SJCRH30 (cell line): ENCODE data around the gene TERB2. TPM values are rescaled to one million over a fixed set of nuclear protein-coding genes. Genes with fewer than 3 reads are reported as not detected.
A peak's percentile ranks its signal among the peaks of the same experiment; 100 is the strongest.
"Not testable (repeated sequence)": the region's sequence is repeated elsewhere in the genome, so short reads cannot be mapped to it uniquely, and the experiment has no call there.

ENCODE experiments used
- DNase-seq, 2 experiments: peaks; one replicate each; pipeline ENCODE4 v3.0.0-alpha.2; 2015 to 2020
- H3K27ac ChIP-seq: fragments of 250-450 bp; sonication (Bioruptor Pico); 2 replicates; pipeline ENCODE4 v1.5.1; 2020; ENCODE audit warnings: mild to moderate bottlenecking, moderate library complexity
- H3K27me3 ChIP-seq: fragments of 250-450 bp; sonication (Bioruptor Pico); 2 replicates; pipeline ENCODE4 v1.5.1; 2020; ENCODE audit warnings: mild to moderate bottlenecking, moderate library complexity
- H3K36me3 ChIP-seq: fragments of 250-450 bp; sonication (Bioruptor Pico); 2 replicates; pipeline ENCODE4 v1.5.1; 2020; ENCODE audit warnings: mild to moderate bottlenecking, moderate library complexity
- H3K4me1 ChIP-seq: fragments of 250-450 bp; sonication (Bioruptor Pico); 2 replicates; pipeline ENCODE4 v1.5.1; 2020; ENCODE audit warnings: mild to moderate bottlenecking, moderate library complexity
- H3K4me3 ChIP-seq: fragments of 250-450 bp; sonication (Bioruptor Pico); 2 replicates; pipeline ENCODE4 v1.5.1; 2020; ENCODE audit warnings: mild to moderate bottlenecking, moderate library complexity
- H3K9me3 ChIP-seq: fragments of 250-450 bp; sonication (Bioruptor Pico); replicated peaks from 2 replicates; pipeline ENCODE4 v1.5.1; 2020; ENCODE audit warnings: mild to moderate bottlenecking, moderate library complexity
- total RNA-seq: library from RNA; depleted of rRNA; stranded (reverse); fragments of >200 nt; shearing (Covaris generic); gene quantifications from 2 replicates; pipeline ENCODE4 v1.2.3, GENCODE V29; 2014; rRNA removed

The TERB2 gene
- total RNA-seq, 1 experiment from 2014 or later, result not detected

DNA sequence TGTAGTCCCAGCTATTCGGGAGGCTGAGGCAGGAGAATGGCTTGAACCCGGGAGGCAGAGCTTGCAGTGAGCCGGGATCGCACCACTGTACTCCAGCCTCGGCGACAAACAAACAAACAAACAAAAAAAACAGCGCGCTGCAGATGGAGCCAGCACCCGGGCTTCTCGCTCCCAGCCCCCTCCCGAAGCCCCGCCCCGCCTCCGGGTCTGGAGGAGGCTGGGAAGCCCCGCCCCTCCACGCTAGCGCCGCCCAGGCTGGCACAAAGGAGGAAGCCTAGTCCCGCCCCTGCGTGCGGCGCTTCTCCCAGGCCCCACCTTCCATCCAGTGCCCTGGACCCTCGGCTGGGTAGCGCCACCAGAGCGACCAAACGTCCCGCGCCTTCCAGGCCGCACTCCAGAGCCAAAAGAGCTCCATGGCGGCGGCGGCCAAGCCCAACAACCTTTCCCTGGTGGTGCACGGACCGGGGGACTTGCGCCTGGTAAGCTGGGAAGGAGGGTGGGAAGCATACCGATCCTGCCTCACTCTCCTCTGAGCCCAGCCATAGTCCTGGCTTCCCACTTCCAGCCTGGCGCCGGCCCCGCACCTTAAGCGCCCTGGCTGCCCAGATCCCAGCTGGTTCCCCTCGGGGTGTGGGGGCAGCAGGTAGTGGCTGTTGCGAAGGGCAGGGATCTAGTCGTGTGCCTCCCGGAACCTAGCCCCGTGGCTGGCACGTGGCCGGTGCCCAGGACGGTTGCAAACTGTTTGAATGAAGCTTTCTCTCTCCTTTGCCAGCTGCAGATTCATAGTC lies 66.6 kb downstream of the TERB2 start, which contains the start of gene SORD:
TSS of gene SORD (plus strand) at position 325 of the 788 bp plus-strand sequence. CDS start at position 414, 89 bp downstream.
- Histone ChIP-seq H3K9me3 (no peaks in the 10 kb centered on the region), H3K4me1 (peaks cover 6% of the 10 kb centered on the region; the same call in 1 of the 2 replicates), H3K27me3 (no peaks in the 10 kb centered on the region), H3K27ac (peak within 1 kb of the TSS; percentile 61), H3K36me3 (0 out of 2 replicates have a peak, but pooled peaks cover 3% of the 10 kb centered on the region), H3K4me3 (peak within 1 kb of the TSS; percentile 81)
- DNase-seq, result peak; percentile 96

GRCh38 chr15:45023659-45024225 lies 67.3 kb downstream of the TERB2 start:
- Histone ChIP-seq H3K4me3 (peak overlapping the region; percentile 81), H3K27me3 (no peaks in the 10 kb centered on the region), H3K4me1 (peaks cover 6% of the 10 kb centered on the region; the same call in 1 of the 2 replicates), H3K9me3 (no peaks in the 10 kb centered on the region), H3K27ac (peak overlapping the region; percentile 61), H3K36me3 (0 out of 2 replicates have a peak, but pooled peaks cover 7% of the 10 kb centered on the region)
- peak in 1 of 2 experiments; percentile 37 for DNase-seq

GRCh38 chr15:45024649-45025048 lies 68.2 kb downstream of the TERB2 start:
- not testable (repeated sequence) for H3K27ac ChIP-seq, H3K4me3 ChIP-seq, DNase-seq, H3K27me3 ChIP-seq, H3K4me1 ChIP-seq, H3K9me3 ChIP-seq
- H3K36me3 ChIP-seq, result peaks cover 10% of the 10 kb centered on the region; the same call in 1 of the 2 replicates

DNA sequence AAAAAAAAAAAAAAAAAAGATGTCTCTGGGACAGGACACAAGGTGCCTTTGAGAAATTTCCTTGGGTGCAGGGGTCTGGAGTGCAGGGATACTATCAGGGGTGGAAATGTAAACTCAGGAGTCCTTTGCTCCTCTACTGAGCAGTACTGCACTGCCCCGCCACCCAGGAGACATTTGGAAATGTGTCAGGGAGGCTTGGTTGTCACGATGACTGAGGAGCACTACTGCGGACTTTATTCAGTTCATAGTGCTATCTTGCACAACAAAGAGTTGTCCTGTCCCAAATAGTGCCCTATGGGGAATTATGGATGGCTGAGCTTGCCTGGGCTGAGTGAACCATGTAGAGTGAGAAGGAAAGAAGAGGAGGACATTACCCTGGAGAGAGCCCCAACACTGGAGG lies 69.1 kb downstream of the TERB2 start:
- H3K4me3 ChIP-seq, H3K27ac ChIP-seq, H3K4me1 ChIP-seq, DNase-seq, H3K27me3 ChIP-seq, H3K9me3 ChIP-seq: not testable (repeated sequence)
- H3K36me3 ChIP-seq, result peaks cover 13% of the 10 kb centered on the region; the same call in 1 of the 2 replicates

GRCh38 chr15:45026651-45027190 lies 70.2 kb downstream of the TERB2 start:
- no peak overlapping the region for H3K27ac ChIP-seq
- H3K4me1 ChIP-seq, result peaks cover 6% of the 10 kb centered on the region; the same call in 1 of the 2 replicates
- no peaks in the 10 kb centered on the region for H3K27me3 ChIP-seq

GRCh38 chr15:45027220-45027619 lies 70.7 kb downstream of the TERB2 start:
- peak in 1 of 2 experiments; percentile 17 for DNase-seq
- Histone ChIP-seq H3K36me3 (peaks cover 17% of the 10 kb centered on the region; the same call in 1 of the 2 replicates), H3K4me1 (peaks cover 6% of the 10 kb centered on the region; the same call in 1 of the 2 replicates), H3K27ac (no peak overlapping the region), H3K9me3 (no peaks in the 10 kb centered on the region), H3K27me3 (no peaks in the 10 kb centered on the region), H3K4me3 (no peak overlapping the region)

More at GRCh38 chr15:45026651-45027190, 70.2 kb downstream of the TERB2 start:
- no peak for DNase-seq
- Histone ChIP-seq H3K4me3 (no peak overlapping the region), H3K9me3 (no peaks in the 10 kb centered on the region), H3K36me3 (peaks cover 17% of the 10 kb centered on the region; the same call in 1 of the 2 replicates)

Other genes with a start within 250 kb of the TERB2 start
- 0.20 TPM in 1 of 2 replicates, not detected in the other for gene PATL2, start 245.4 kb upstream of the TERB2 start, total RNA-seq
- gene B2M, start 245.2 kb upstream of the TERB2 start, total RNA-seq, result 729 and 792 TPM in 2 replicates
- gene TRIM69, start 220.2 kb upstream of the TERB2 start, total RNA-seq, result 13.9 and 15.7 TPM in 2 replicates
- 48.8 and 49.5 TPM in 2 replicates for gene SORD, start 66.5 kb downstream of the TERB2 start, total RNA-seq
- gene DUOX2, start 157.5 kb downstream of the TERB2 start, total RNA-seq, result not detected in 2 replicates
- gene DUOXA2, start 157.6 kb downstream of the TERB2 start, total RNA-seq, result not detected in 2 replicates
- gene DUOXA1, start 173.2 kb downstream of the TERB2 start, total RNA-seq, result 0.04 TPM in 1 of 2 replicates, not detected in the other
- gene DUOX1, start 173.3 kb downstream of the TERB2 start, total RNA-seq, result not detected in 2 replicates
- 22.1 and 22.9 TPM in 2 replicates for gene SHF, start 231.3 kb downstream of the TERB2 start, total RNA-seq